Stimulated activated CD8-positive, alpha-beta memory T cell treated with anti-CD3 and anti-CD28 coated beads, Interleukin-2, amount 100 ng/mL, for 48 hours (primary cell): Measurements from ENCODE around the gene HMGN1.
"Not testable (repeated sequence)": the region's sequence is repeated elsewhere in the genome, so short reads cannot be mapped to it uniquely, and the experiment has no call there.

Experiments
- DNase-seq, 2 donors: peaks; one replicate each; pipeline ENCODE4 v3.0.0-alpha.2; 2020; ENCODE audit warnings: low read depth in 2 of 2

The HMGN1 gene, protein sequence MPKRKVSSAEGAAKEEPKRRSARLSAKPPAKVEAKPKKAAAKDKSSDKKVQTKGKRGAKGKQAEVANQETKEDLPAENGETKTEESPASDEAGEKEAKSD

DNA sequence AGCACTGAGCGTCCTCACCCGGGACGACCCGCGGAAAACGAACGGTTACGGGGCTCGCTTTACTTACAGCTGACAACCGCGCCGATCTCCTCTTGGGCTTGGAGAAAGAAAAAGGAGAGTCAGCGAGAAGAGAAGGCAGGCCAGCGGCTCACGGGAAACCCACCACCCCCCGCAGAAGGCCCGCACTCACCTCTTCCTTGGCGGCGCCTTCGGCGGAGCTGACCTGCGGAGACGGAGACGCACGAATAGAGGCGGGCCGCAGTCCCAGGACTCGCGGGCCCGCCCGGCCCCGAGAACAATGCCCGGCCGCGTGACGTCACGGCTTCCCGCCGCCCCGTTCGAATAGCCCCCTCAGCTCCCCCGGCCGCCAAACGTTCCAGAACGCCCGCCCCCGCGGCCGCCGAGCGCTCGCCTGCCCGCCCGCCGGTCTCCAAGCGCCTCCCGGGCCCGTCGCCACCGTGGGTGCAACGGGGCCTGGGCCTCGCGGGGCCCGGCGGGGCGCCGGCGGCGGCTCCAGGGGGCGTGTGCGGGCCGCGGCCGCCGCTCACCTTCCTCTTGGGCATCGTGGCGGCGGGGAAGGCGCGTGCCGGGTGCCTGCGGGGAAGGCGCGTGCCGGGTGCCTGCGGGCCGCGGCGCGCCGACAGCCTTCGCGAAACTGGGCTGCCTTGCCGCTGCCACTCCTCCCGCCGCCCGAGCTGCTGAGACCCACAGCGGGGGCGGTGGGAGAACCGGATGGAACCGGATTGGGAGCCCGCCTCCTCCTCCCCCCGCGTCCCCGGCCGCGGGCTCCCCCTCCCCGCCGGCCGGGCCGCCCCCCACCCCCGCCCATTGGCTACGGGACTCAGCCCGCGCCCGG is at the start of gene HMGN1:
TSS of gene HMGN1 (minus strand) at position 734 of the 856 bp plus-strand sequence. CDS start at position 563, 171 bp downstream.
- peak; percentile 82 to 85 for DNase-seq

- no peak for DNase-seq
These were observed 48.9 kb upstream of the HMGN1 start for GRCh38 chr21:39397646-39398385.

GRCh38 chr21:39392981-39393380 is 44.1 kb upstream of the HMGN1 start:
- DNase-seq: no peak

- DNase-seq: no peak
These were observed 41.4 kb upstream of the HMGN1 start for GRCh38 chr21:39390212-39390765.

DNA sequence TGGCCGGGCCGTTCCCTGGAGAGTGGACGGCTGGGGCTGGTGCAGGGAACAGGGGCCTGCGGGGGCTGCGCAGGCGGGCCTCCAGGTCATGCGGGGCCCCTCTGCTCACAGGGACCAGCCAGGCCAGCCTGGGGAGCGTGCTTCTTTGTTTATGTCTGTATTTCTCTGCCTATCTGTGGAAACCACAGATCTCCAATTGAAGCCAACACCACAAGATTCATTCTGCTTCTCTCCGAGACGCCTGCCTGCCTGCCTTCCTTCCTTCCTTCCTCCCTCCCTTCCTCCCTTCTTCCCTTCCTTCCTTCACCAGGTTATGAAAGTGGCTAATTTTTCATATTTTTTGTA is 39.9 kb upstream of the HMGN1 start:
- no peak for DNase-seq

DNA sequence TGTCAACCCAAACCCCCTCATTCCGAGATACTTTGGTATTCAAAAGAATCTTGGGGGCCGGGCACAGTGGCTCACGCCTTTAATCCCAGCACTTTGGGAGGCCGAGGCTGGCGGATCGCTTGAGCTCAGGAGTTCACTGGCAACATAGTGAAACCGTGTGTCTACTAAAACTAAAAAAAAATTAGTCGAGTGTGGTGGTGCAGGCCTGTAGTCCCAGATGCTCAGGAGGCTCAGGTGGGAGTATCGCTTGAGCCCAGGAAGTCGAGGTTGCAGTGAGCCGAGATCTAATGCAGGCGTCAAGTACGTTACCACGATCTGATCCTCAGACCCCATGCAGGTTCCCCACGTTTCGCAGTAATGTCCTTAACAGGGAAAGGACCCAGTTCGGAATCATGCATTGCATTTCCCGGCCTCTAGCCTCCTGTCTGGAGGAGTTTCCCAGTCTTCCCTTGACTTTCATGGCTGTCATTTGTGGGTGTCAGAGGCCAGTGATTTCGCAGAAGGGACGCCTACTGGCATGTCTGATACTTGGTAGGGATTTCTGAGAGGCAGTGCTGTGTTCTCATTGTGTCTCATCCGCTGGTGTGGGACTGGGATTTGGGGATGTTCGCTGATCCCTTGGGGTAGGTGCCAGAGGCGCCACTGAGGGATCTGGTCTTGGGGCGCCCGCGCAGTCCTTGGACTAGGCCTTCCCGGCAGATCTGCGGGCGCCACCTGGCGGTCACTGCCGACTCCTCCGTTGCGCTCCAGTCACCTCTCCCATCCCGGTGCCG is 39.3 kb upstream of the HMGN1 start:
- DNase-seq: peak; percentile 89 to 90

GRCh38 chr21:39387461-39388037 is 38.7 kb upstream of the HMGN1 start:
- DNase-seq: peak; percentile 88 to 89

- no peak for DNase-seq
These were observed 38.0 kb upstream of the HMGN1 start for GRCh38 chr21:39386899-39387298.

DNA sequence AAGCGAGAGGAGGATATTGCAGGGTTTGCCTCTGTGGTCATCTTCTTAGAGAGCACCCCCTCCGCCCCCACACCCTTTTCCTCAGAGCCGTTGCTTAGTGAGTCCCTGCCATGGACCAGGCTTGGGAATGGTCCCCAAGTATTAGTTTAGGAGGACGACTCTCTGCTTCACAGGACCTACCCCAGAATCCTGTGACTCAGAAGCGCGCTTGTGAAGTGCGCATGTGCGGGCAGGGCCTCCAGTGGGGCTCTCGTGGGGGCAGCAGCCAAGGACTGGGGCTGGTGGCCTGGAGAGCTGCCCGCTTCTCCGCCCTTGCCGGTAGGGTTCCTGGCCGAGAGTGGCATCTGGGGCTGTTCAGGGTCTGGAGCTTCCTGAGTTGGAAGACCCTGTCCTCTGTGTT is 37.3 kb upstream of the HMGN1 start:
- peak in 1 of 2 donors; percentile 9 for DNase-seq

- peak; percentile 53 to 63 for DNase-seq
These were observed 36.6 kb upstream of the HMGN1 start for GRCh38 chr21:39385299-39386145.

- no peak for DNase-seq
These were observed 35.9 kb upstream of the HMGN1 start for GRCh38 chr21:39384674-39385298.

DNA sequence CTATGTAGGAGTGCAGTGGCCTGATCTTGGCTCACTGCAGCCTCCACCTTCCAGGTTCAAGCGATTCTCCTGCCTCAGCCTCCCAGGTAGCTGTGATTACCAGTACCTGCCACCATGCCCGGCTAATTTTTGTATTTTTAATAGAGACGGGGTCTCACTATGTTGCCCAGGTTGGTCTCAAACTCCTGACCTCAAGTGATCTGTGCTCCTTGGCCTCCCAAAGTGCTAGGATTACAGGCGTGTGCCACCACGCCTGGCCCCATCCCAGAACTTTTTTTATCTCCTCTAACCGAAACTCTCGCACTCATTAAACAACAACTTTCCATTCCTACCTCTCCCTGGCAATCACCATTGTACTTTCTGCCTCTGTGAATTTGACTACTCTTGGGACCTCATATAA is 33.2 kb upstream of the HMGN1 start:
- not testable (repeated sequence) for DNase-seq

DNA sequence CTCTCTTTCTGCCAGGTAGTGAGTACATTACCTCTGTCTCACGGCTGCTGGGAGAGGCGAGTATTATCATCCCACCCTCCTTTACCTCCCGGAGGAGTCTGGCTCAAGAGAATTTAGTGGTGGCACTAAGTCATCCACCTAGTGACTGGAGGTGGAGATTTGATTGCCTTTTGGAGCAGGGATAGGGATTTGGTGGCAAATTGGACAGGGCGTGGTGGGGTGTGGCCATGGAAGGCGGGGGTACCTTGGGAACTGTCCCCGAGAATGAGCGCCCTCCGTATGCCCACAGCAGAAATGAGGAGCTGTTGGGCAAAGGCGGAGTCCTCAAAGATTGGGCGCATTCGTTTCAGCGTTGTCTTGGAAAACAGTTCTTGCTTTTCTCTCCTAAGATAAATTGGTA is 32.1 kb upstream of the HMGN1 start:
- DNase-seq: no peak

- DNase-seq: peak; percentile 88 to 90
These were observed 31.4 kb upstream of the HMGN1 start for GRCh38 chr21:39379986-39380891.

DNA sequence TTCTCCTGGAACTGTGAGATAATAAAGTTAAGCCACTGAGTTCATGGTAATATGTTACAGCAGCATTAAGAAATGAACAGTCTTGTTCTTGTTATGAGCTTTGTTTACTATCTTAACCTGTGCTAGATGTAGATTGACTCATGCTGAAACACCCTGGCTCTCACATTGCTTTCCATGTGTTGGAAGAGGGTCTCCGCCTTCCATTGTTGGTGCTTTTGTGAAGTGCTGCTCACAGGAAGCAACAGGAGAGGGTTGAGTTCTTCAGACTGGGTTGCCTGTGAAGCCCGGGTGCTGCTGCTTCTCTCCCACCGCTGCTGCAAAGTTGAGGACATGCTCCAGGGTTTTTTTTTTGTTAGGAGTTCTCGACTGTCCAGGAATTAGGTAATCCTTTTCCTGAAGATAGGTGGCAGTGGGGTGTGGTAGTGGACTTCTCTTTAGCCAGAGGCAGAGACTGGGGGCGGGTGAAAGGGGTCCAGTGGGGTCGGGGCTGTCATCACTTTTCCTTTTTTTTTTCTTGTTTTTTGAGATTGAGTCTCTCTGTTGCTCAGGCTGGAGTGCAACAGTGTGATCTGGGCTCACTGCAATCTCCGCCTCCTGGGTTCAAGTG is 28.7 kb upstream of the HMGN1 start:
- DNase-seq: no peak

DNA sequence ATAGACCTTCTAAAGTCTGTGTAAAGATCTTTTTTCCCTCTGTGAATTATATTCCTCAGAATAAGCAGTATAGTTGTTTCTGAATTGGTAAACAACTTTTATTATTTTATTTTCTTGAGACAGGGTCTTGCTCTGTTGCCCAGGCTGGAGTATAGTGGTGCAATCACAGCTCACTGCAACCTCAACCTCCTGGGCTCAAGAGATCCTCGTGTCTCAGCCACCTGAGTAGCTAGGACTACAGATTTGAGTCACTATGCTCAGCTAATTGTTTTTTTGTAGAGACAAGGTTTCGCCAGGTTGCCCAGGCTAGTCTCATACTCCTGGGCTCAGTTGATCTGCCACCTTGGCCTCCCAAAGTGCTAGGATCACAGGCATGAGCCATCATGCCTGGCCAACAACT is 26.6 kb upstream of the HMGN1 start:
- no peak for DNase-seq

GRCh38 chr21:39374046-39374445 is 25.2 kb upstream of the HMGN1 start:
- no peak for DNase-seq

DNA sequence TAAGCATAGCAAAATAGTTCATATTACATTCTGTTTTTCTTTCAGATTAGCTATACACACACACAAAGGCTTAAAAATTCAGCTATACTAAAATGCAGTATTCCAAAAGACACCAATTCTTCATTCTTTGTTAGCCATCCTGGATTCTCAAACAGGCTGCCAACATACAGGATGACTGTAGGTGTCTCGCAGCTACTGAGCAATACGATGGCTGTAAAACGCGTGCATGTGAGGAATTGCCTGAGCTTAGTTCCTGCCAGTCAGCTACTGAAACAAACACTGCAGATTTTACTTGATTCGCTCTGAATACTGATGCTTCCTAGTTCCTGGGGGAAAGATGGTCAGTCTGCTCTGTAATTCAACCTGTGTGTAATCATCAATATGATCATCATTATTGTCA is 24.7 kb upstream of the HMGN1 start:
- no peak for DNase-seq
